ENCODE measurements around the gene RNF19B. TPM values are rescaled to one million over a fixed set of nuclear protein-coding genes. Genes with fewer than 3 reads are reported as not detected.

RNF19B gene, protein sequence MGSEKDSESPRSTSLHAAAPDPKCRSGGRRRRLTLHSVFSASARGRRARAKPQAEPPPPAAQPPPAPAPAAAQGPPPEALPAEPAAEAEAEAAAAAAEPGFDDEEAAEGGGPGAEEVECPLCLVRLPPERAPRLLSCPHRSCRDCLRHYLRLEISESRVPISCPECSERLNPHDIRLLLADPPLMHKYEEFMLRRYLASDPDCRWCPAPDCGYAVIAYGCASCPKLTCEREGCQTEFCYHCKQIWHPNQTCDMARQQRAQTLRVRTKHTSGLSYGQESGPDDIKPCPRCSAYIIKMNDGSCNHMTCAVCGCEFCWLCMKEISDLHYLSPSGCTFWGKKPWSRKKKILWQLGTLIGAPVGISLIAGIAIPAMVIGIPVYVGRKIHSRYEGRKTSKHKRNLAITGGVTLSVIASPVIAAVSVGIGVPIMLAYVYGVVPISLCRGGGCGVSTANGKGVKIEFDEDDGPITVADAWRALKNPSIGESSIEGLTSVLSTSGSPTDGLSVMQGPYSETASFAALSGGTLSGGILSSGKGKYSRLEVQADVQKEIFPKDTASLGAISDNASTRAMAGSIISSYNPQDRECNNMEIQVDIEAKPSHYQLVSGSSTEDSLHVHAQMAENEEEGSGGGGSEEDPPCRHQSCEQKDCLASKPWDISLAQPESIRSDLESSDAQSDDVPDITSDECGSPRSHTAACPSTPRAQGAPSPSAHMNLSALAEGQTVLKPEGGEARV
- 19.3 TPM for polyA plus RNA-seq (2012; ENCODE audit: low read depth, missing spikeins)

DNA sequence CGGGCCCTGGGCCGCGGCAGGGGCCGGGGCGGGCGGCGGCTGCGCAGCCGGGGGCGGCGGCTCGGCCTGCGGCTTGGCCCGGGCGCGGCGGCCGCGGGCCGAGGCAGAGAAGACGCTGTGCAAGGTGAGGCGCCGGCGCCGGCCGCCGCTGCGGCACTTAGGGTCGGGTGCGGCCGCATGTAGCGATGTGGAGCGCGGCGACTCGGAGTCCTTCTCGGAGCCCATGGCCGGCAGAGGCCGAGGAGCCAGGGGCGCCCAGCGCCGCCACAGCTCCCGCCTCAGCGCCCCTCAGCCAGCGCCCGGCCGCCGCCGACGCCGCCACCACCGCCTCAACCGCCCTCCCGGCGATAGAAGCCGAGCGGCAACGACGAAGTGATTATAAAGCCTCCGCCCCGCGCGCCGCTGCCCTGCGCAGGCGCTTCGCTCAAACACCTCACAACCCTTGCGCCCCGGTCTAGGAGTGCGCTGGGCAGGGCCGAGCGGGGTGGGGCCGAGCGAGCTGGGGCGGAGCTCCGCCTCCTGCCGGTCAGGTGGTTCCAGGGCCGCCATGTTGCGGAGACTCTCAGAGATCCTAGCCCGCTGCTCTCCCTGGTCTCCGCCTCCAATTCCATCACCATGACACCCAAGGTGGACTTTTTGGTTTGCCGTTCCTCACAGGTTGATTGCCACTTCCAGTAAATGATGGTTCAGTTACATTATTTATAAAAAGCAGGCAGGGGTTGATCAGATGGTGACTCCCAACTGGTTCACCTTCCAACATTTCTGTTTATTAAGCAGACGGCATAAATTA lies at the start of gene RNF19B:
TSS of gene RNF19B (minus strand) at position 349 of the 790 bp plus-strand sequence. CDS start at position 225, 124 bp downstream.
- FAIRE-seq (peak; percentile 96), DNase-seq (ENCODE audit: insufficient read length, low spot score) (peak; percentile 95)

GRCh38 chr1:33013791-33014190 lies 49.2 kb upstream of the RNF19B start:
- FAIRE-seq (no peak), DNase-seq (ENCODE audit: insufficient read length, low spot score) (no peak)
- TF ChIP-seq PAX5 (IDR thresholded peaks at IDR 0.05; ENCODE audit: insufficient read depth, low read length, severe bottlenecking) (no peak), TAF1 (IDR thresholded peaks at IDR 0.05; ENCODE audit: low read depth, low read length) (no peak), POU2F2 (IDR thresholded peaks at IDR 0.05; ENCODE audit: low read depth, low read length) (no peak), POLR2A (IDR thresholded peaks at IDR 0.05; ENCODE audit: low read depth, low read length) (no peak), POLR2AphosphoS5 (IDR thresholded peaks at IDR 0.05; ENCODE audit: low read depth, low read length) (no peak)

More for the DNA sequence above, at the start of gene RNF19B:
- TF ChIP-seq POLR2AphosphoS5 (IDR thresholded peaks at IDR 0.05; ENCODE audit: low read depth, low read length) = peak; percentile 98
- peak; percentile 67 for TF ChIP-seq TAF1 (IDR thresholded peaks at IDR 0.05; ENCODE audit: low read depth, low read length)
- peak; percentile 97 for TF ChIP-seq POLR2A (IDR thresholded peaks at IDR 0.05; ENCODE audit: low read depth, low read length)
- no peak for TF ChIP-seq PAX5 (IDR thresholded peaks at IDR 0.05; ENCODE audit: insufficient read depth, low read length, severe bottlenecking)
- TF ChIP-seq POU2F2 (IDR thresholded peaks at IDR 0.05; ENCODE audit: low read depth, low read length) = peak; percentile 71
- TF ChIP-seq SPI1 (IDR thresholded peaks at IDR 0.05; ENCODE audit: low read depth, low read length) = no peak

- FAIRE-seq = no peak
- TF ChIP-seq POU2F2 (IDR thresholded peaks at IDR 0.05; ENCODE audit: low read depth, low read length) (no peak), PAX5 (IDR thresholded peaks at IDR 0.05; ENCODE audit: insufficient read depth, low read length, severe bottlenecking) (no peak), TAF1 (IDR thresholded peaks at IDR 0.05; ENCODE audit: low read depth, low read length) (no peak), POLR2A (IDR thresholded peaks at IDR 0.05; ENCODE audit: low read depth, low read length) (no peak), SPI1 (IDR thresholded peaks at IDR 0.05; ENCODE audit: low read depth, low read length) (no peak), POLR2AphosphoS5 (IDR thresholded peaks at IDR 0.05; ENCODE audit: low read depth, low read length) (no peak)
- DNase-seq (ENCODE audit: insufficient read length, low spot score) = no peak
Measured at GRCh38 chr1:33012165-33012564, 47.6 kb upstream of the RNF19B start.

DNA sequence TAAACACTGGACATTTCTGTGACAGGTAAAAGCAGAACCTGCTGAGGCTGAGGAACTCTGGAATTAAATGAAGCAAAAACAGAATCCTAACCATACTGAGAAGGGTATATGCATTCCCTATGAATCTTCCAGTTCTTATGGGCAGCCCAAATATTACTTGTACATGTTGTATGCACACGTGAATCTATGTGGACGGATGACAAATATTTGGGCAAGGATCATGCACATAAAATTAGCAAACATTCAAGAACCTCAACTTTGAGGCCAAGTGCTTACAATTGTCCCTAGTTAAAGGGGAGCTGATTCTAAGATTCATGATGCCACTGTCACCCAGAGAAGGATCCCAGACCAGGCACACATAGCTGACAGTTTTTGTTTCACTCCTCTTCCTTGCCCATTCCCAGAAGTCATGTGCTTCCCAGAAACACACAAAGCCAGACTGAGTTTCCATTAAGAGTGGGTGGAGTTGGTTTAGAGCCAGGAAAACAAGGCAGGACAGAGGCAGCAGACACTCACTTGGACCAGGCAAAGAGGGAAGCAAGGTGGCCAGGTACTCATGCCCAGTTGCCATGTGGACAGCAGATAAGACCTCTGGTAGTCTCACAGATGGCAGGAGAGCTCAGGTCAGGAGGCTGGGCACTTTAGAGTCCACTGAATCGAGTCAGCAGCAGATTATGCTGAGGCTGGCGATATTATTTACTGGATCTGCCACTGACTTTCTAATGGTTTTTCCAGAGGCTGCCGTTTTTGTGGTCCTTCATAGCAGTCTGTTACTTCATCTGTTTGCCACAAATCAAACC lies 46.5 kb upstream of the RNF19B start:
- FAIRE-seq (no peak), DNase-seq (ENCODE audit: insufficient read length, low spot score) (no peak)
- no peak for TF ChIP-seq POU2F2 (IDR thresholded peaks at IDR 0.05; ENCODE audit: low read depth, low read length)
- no peak for TF ChIP-seq TAF1 (IDR thresholded peaks at IDR 0.05; ENCODE audit: low read depth, low read length)
- no peak for TF ChIP-seq POLR2AphosphoS5 (IDR thresholded peaks at IDR 0.05; ENCODE audit: low read depth, low read length)
- TF ChIP-seq SPI1 (IDR thresholded peaks at IDR 0.05; ENCODE audit: low read depth, low read length) = no peak
- TF ChIP-seq POLR2A (IDR thresholded peaks at IDR 0.05; ENCODE audit: low read depth, low read length) = no peak
- no peak for TF ChIP-seq PAX5 (IDR thresholded peaks at IDR 0.05; ENCODE audit: insufficient read depth, low read length, severe bottlenecking)

GRCh38 chr1:33009561-33009960 lies 45.0 kb upstream of the RNF19B start:
- TF ChIP-seq POU2F2 (IDR thresholded peaks at IDR 0.05; ENCODE audit: low read depth, low read length) (no peak), TAF1 (IDR thresholded peaks at IDR 0.05; ENCODE audit: low read depth, low read length) (no peak), POLR2AphosphoS5 (IDR thresholded peaks at IDR 0.05; ENCODE audit: low read depth, low read length) (no peak), POLR2A (IDR thresholded peaks at IDR 0.05; ENCODE audit: low read depth, low read length) (no peak), SPI1 (IDR thresholded peaks at IDR 0.05; ENCODE audit: low read depth, low read length) (no peak)
- no peak for DNase-seq (ENCODE audit: insufficient read length, low spot score)
- no peak for FAIRE-seq

DNA sequence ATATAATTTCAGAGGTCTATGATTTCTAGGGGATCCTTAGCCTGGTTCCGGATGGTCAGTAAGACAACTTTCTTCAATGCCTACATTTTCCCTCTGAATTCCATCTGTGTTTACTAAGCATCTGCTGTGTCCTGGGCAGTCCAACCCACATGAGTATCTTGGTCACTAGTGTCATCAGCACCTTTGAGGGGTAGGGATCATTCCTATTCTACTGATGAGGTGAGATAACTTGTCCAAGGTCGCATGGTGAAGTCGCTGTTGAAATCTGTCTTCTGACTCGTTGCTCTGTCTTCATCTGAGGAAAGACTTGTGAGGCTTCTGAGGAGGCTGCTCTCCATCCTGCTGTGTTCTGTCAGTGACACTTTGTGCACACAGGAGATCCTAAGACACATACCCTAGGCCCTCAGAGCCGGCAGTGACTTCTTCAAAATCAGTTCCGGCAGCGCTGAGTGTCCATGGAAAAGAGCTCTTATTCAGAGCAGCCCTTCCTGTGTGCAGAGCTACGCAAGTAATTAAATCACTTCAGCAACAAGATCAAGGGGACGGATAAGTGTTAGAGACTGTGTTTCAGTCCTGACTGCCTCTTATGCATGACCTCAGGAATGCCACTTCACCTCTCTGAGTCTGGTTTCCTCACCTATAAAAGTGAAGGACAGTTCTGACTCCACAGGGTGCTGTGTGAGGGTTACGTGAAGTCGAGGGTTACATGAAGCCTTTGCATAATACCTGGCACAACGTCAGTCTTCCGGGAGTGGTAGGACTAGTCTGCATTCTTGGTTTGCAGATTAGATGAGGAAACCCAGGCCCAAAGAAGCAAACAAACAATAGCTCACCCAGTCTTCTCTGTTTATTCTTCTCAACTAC lies 43.7 kb upstream of the RNF19B start:
- no peak for TF ChIP-seq POLR2A (IDR thresholded peaks at IDR 0.05; ENCODE audit: low read depth, low read length)
- no peak for TF ChIP-seq TAF1 (IDR thresholded peaks at IDR 0.05; ENCODE audit: low read depth, low read length)
- no peak for TF ChIP-seq SPI1 (IDR thresholded peaks at IDR 0.05; ENCODE audit: low read depth, low read length)
- no peak for TF ChIP-seq POU2F2 (IDR thresholded peaks at IDR 0.05; ENCODE audit: low read depth, low read length)
- no peak for TF ChIP-seq PAX5 (IDR thresholded peaks at IDR 0.05; ENCODE audit: insufficient read depth, low read length, severe bottlenecking)
- TF ChIP-seq POLR2AphosphoS5 (IDR thresholded peaks at IDR 0.05; ENCODE audit: low read depth, low read length) = no peak
- DNase-seq (ENCODE audit: insufficient read length, low spot score) (no peak), FAIRE-seq (no peak)

DNA sequence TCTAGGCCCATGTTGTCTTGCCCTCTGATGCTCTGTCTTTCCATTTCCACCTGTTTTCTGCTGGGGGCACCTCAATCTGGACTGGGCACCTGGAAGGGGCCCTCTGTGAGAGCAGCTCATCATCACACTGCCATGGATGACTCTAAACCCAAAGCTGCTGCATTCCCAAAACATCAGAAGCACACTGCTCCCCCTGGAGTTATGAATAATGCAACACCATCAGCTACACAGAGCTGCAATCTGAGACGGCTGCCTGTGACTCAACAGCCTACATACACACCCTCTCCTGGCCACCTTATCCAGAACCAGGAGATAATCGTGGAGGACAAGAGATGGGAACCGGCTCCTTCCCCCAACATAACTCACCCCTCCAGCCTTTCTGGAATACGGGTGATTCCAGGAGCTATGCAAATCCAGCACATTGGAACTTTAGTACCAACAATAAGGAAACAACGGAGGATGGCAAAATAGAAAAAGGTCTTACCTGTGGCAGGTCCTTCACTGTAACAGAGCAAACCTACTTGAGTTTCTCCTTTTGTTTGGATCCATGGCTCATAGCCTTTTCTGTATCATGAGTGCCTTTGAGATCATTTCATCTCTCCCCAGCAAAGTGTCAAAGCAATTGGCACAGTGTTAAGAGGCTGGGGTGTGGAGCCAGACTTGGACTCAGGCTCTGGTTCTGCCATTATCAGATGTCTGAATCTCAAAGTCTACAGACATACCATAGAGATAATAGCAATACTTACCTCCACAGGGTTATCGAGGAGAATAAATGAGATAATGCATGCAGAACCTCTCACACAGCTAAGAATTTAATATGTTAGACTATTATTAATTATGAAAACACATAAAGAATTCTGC lies 42.8 kb upstream of the RNF19B start:
- TF ChIP-seq PAX5 (IDR thresholded peaks at IDR 0.05; ENCODE audit: insufficient read depth, low read length, severe bottlenecking) (no peak), TAF1 (IDR thresholded peaks at IDR 0.05; ENCODE audit: low read depth, low read length) (no peak), POLR2AphosphoS5 (IDR thresholded peaks at IDR 0.05; ENCODE audit: low read depth, low read length) (no peak), POLR2A (IDR thresholded peaks at IDR 0.05; ENCODE audit: low read depth, low read length) (no peak), POU2F2 (IDR thresholded peaks at IDR 0.05; ENCODE audit: low read depth, low read length) (no peak), SPI1 (IDR thresholded peaks at IDR 0.05; ENCODE audit: low read depth, low read length) (no peak)
- FAIRE-seq (no peak), DNase-seq (ENCODE audit: insufficient read length, low spot score) (no peak)

All from GM12891 (cell line).